SU-DHL-6 (cell line): ENCODE results near the gene DES.

ENCODE experiments used
- CTCF ChIP-seq: fragments of 200-600 bp; sonication (generic); IDR thresholded peaks from one replicate; pipeline ENCODE4 v1.5.1; 2017; ENCODE audit warnings: antibody characterized with exemption, mild to moderate bottlenecking, low read length, moderate library complexity; ENCODE audit not compliant: insufficient read depth, poor library complexity, severe bottlenecking
- EZH2phosphoT487 ChIP-seq: fragments of 200-600 bp; sonication (generic), shearing (Covaris generic); conservative IDR thresholded peaks from 2 replicates; pipeline ENCODE4 v1.6.1; 2018; ENCODE audit warnings: mild to moderate bottlenecking, antibody characterized with exemption, low read length, moderate library complexity, mixed read lengths

- no peak for TF ChIP-seq CTCF
- TF ChIP-seq EZH2phosphoT487, result no peak
Observed at GRCh38 chr2:219448776-219449341, 30.7 kb downstream of the DES start.
